NCI-H2196 treated with DMSO at 0.1 percent for 48 hours (cell line): ENCODE measurements around the gene UNK.
A peak's percentile ranks its signal among the peaks of the same experiment; 100 is the strongest.
"Not testable (repeated sequence)": the region's sequence is repeated elsewhere in the genome, so short reads cannot be mapped to it uniquely, and the experiment has no call there.

Experiments used
- DNase-seq: peaks from one replicate; lab custom pipeline; 2025; ENCODE audit not compliant: unreplicated experiment; lab: John Stamatoyannopoulos, UW

UNK gene

DNA sequence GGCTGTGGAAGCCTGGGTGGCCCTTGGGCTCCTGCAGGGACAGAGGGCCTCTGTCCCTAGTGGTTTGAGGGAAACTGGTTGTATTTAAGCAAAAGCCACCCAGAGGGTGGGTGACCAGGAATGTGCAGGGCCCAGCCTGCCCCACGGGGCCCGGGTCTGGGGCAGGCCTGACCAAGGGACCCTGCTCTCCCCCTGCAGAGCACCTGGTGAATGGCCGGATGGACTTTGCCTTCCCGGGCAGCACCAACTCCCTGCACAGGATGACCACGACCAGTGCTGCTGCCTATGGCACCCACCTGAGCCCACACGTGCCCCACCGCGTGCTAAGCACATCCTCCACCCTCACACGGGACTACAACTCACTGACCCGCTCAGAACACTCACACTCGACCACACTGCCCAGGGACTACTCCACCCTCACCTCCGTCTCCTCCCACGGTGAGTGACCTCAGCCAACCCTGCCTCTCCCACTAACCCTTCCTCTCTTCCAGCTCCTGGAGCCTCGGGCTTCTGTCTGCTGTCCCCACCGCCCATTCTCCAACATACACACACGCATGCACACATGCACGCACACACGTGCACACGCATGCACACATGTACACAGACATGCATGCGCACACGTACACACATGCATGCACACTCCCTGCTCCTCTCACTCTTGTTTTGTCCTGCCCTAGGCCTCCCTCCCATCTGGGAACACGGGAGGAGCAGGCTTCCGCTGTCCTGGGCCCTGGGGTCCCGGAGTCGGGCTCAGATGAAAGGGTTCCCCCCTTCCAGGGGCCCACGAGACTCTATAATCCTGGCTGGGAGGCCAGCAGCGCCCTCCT lies 30.0 kb upstream of the UNK start:
- no peak for DNase-seq

DNA sequence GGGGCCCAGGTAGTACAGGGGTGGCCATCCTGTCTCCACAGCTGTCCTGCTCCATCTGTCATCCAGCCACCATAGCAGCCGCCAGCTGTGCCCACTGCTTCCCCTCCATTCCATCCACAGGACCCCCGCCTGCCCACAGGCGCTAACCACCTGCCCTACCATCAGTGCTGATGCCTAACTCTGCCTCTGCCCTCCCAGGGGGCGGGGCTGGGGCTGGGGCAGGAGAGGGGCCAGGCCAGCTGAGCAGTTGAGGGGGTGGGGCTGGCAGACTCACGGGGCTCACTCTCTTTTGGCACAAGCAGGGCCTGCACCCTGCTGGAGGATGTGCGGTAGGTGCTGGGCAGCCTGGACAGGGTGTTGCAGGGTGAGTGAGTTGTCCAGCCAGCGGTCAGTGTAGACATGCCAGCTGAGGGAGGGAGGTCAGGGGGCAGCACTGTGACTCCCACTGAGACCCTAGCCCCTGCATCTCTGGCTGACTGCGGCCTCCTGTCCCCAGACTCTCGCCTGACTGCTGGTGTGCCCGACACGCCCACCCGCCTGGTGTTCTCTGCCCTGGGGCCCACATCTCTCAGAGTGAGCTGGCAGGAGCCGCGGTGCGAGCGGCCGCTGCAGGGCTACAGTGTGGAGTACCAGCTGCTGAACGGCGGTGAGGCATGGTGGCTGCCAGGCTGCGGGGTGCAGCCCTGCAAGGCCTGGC lies 29.3 kb upstream of the UNK start:
- DNase-seq: no peak

DNA sequence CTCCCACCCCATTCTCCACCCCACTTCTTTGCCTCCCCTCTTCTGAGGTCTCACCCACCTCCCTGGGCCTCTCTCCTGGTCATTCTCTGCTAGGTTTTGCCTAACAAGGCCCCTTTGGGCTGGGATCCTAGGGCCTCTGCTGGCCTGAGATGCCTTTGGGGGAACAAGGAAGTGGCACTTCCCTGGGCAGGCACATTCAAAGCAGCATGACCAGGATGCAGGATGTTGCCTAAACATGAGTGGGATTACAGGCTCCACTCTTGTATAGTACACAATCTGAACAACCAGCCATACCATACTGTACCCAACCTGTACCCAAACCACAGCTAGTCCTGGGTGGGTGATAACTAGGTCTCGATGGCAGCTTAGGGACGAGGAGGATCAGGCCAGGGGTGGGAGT lies 28.6 kb upstream of the UNK start:
- DNase-seq: no peak

DNA sequence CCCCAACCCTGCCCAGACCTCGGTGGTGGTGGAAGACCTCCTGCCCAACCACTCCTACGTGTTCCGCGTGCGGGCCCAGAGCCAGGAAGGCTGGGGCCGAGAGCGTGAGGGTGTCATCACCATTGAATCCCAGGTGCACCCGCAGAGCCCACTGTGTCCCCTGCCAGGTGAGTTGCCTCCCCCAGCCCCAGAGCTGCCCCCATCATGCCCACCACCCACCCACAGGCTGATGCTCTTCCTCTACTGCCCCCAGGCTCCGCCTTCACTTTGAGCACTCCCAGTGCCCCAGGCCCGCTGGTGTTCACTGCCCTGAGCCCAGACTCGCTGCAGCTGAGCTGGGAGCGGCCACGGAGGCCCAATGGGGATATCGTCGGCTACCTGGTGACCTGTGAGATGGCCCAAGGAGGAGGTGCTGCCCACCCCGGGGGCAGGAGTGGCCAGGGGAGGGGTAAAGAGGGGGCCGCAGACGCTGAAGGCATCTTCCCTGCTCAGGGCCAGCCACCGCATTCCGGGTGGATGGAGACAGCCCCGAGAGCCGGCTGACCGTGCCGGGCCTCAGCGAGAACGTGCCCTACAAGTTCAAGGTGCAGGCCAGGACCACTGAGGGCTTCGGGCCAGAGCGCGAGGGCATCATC lies 28.0 kb upstream of the UNK start:
- DNase-seq: no peak

DNA sequence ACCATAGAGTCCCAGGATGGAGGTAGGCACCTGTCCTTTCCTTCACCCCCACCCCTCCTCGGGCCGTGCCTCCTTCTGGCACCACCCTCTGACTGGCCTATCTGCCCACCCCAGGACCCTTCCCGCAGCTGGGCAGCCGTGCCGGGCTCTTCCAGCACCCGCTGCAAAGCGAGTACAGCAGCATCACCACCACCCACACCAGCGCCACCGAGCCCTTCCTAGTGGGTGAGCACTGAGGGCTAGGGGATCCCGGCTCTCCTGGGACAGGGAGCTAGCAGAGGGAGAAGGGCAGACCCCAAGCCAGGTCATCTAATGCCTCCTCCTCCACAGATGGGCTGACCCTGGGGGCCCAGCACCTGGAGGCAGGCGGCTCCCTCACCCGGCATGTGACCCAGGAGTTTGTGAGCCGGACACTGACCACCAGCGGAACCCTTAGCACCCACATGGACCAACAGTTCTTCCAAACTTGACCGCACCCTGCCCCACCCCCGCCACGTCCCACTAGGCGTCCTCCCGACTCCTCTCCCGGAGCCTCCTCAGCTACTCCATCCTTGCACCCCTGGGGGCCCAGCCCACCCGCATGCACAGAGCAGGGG lies 27.4 kb upstream of the UNK start:
- no peak for DNase-seq

DNA sequence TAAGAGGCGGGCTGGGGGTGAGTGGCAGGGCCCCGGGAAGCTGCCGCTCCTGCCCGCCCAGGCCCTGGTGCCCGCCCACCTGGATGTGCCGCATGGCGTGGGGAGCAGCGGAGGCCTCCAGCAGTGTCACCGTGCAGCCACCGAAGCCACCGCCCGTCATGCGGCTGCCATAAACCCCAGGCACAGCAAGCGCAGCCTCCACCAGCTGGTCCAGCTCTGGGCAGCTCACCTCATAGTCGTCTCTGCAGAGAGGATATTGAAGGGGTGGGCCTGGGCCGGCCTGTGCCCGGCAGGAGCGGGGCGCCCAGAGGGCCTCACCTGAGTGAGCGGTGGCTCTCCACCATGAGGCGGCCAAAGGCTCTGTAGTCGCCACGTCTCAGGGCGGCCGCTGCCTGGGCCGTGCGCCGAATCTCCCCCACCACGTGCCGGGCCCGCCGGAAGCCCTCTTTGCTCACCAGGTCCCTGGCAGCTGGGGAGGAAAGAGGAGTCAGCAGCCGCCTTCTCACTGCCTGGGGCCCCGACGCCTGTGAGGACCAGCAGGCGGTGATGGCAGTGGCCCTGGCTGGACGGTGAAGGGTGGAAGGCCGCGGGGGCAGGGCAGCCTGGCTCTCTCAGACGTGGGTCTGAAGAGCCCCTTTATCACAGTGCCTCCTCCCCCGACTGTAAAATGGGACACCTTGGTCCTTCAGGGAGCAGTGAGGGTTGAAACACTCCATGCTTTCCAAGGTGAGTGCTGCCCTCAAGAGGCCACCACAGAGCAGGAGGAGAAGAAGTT lies 26.3 kb upstream of the UNK start:
- no peak for DNase-seq

DNA sequence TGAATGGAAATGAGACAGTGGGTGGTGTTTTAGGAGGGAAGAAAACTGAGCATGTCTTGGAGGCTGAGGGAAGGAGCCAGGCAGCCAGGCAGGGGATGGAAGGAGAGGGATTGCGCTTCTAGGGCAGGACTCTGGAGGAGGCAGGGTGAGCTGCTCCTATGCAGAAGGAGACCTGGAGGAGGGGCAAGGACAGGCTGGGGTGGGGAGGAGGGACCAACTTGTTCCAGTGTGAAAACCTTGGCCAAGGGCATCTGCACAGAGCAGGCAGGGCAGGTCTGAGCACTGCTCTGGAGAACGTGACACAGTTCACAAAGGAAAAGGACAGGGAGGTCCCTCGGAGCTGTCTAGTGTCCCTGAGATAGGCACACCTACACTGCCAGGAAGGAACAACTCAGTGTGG lies 25.1 kb upstream of the UNK start:
- DNase-seq: no peak

DNA sequence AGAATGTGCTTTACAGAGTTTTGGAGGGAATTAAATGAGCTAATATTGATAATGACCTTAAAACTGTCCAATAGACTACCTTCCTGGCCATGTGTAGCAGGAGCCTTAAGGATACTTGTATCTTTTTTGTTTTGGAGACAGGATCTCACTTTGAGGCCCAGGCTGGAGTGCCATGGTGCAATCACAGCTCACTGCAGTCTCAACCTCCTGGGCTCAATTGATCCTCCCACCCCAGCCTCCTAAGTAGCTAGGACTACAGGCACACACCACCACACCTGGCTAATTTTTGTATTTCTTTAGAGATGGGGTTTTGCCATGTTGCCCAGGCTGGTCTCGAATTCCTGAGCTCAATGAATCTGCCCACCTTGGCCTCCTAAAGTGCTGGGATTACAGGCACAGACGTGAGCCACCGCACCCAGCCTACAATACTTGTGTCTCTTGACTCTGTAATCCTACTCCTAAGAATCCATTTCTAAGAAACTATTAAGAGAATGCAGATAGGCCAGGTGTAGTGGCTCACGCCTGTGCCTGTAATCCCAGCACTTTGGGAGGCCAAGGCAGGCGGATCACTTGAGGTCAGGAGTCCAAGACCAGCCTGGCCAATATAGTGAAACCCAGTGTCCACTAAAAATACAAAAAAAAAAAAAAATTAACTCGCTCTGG lies 24.5 kb upstream of the UNK start:
- not testable (repeated sequence) for DNase-seq

DNA sequence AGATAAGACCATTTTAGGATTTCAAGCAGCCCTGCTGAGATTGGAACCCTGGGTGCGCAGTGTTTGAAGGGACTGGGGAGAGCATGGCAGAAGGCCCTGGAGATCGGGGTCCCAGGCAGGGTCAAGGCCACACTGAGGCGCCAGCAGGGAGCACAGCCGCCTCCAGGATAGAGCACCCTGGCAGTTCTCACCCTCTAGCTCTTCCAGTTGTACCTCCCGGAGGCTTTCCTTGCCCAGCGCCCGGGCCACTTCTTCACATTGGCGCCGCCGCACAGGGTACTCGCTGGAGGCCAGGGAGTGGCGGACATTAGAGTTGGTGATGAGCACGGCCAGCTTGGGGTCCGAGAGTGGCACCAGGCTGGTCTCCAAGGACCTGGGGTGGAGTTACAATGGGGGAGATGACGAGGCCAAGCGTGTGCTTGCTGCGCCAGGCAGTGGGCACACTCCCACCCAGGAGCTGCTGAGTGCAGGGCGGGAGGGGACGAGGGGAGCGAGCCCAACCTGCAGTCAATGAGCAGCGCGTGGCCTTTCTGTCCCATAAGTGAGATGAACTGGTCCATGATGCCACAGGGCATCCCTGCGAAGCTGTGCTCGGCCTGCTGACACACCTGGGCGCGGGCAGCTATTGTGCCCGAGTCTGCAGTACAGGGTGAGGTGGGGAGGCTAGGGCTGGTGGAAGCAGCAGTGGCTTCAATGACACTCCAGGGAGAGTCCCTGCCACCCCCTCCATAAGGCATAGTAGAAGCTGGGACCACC lies 21.9 kb upstream of the UNK start:
- DNase-seq: no peak

DNA sequence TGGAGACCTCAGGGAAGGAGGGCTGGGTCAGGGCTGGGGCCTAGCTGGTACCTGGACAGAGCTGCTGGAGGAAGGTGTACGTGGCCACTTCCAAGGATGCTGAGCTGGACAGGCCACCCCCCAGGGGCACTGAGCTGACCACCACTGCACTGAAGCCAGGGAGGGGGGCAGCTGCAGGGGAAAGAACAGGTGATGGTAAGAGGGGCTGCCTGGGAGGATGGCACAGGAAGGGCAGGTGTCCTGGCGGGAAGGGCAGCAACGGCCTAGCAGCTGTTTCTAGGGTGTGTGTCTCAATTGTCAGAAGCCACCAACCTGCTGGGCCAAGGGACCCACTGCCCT lies 21.4 kb upstream of the UNK start:
- no peak for DNase-seq

DNA sequence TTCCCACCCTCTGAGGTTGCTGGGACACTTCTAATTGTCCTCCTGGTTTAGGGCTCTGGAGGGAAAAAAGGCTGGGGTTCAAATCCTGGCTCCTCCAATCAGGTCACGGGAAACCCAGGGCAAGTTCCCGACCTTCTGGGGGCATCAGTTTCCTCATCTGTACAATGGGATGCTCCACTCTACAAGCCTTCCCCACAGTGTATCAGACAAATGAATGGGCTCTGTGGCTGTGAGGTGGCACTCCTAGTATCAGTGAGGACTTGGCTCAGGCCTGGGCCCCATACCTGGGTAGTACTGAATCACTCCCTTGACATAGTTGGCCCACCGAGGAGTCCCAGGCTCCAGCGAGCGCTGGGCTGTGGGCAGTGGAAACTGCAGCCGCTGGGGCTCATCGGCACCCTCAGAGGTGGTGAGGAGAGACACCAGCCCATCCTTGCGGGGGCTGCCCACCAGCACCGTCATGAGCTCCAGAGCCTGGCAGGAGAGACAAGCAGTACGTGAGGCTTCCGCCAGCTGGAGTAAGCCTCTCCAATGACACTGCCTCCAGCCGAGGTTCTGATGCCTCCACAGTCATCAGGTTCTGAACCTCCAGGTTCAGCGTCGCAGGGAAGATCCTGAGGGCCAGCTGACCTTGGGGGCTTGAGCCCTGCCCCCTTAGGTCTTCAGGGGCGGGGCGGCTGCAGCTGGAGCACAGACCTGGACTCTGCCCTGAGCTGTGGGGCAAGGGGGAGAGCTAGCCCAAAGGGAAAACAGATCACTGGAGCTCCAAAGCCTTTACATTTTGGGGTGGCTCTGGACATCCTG lies 20.8 kb upstream of the UNK start:
- DNase-seq: no peak

DNA sequence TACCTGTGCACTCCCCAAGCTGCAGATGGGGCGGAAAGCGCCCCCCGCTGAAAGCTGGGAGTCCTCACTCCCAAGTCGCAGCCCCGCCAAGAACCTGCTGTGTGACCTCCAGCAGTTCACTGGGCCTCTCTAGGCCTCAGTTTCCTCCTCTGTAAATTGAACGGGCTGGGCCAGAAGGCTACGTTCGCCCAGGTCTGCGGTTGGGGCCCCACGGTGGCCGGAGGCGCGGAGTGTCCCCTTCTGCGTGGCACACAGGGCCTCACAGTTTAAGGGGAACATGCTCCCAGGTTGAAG lies 20.2 kb upstream of the UNK start:
- no peak for DNase-seq

DNA sequence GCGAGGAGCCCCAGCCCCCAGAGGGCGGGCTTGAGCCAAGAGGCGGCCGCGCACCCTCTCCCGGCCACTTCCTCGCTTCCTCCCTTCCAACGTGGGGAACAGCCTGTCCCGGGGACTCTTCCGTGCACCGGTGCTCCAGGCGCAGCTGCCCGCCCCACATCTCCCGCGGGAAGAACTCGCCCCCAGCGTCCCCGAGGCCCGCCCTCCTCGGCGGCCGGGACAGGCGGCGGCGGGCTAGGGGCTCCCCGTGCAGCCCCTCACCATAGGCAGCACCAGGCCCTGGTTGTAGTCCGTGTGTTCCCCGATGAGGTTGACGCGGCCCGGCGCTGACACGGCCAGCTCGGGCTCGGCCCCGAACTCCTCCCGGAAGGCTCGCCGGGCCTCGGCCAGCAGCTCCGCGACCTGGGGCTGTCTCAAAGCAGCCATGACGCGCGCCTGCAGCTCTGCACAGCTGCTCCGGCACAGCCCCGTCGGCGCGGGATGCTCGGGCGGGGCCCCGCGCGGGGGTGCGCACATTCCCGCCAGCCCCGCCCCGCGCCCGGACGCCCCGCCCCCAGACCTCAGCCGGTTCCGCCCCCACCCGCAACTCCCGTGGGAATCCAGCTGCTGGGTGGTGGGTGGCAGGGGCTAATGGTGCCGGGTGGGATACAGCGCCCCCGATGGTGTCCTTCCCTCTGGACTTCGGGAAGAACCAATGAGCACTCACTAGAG lies 19.7 kb upstream of the UNK start, which contains the start of gene GALK1:
TSS of gene GALK1 (minus strand) at position 482 of the 711 bp plus-strand sequence. CDS start at position 426, 56 bp downstream.
- DNase-seq: peak; percentile 53

DNA sequence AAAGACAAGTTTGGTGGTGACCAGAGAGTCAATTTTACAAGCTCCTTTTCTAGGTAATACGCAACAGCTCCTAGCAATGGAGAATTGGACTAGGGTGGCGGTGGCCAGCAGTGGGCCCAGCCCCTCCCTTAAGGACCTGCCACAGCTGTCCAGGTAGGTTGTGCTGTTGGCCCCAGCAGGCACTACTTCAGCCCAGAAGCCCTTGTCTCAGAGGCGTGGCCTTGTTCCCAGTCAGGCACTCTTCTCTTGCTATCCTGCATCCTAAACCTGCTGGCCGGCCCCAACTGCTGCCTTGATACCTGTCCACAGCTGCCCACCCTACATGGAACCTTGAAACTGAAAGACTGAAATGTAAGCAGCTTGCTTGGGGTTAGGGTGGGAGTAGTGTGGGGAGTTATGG lies 18.6 kb upstream of the UNK start:
- no peak for DNase-seq

DNA sequence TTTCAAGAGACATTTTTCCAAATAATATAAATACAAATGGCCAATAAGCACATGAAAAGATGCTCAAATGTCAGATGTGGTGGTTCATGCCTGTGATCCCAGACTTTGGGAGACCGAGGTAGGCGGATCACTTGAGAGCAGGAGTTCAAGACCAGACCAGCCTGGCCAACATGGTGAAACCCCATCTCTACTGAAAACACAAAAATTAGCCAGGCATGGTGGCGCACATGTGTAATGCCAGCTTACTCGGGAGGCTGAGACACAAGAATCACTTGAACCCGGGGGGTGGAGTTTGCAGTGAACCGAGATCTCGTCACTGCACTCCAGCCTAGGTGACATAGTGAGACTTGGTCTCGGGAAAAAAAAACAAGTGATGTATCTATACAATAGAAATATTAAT lies 16.7 kb upstream of the UNK start:
- no peak for DNase-seq

DNA sequence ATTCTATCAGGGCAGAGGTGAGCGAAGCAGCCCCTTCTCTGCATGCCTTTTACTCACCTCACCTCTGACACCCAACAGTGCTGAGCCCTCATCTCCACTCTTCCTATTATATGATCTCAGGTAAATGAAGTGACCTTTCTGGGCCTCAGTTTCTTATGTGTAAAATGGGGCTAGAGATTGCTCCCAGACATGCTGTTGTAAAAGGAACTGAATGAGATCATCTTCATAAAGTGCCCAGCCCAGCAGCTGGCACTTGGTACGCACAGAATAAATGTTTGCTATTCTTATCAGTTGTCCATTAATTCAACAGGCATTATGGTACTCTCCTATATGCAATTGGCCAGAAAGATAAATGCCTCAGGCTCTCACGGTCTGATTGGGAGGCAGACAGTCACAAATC lies 15.1 kb upstream of the UNK start:
- DNase-seq: peak; percentile 75

DNA sequence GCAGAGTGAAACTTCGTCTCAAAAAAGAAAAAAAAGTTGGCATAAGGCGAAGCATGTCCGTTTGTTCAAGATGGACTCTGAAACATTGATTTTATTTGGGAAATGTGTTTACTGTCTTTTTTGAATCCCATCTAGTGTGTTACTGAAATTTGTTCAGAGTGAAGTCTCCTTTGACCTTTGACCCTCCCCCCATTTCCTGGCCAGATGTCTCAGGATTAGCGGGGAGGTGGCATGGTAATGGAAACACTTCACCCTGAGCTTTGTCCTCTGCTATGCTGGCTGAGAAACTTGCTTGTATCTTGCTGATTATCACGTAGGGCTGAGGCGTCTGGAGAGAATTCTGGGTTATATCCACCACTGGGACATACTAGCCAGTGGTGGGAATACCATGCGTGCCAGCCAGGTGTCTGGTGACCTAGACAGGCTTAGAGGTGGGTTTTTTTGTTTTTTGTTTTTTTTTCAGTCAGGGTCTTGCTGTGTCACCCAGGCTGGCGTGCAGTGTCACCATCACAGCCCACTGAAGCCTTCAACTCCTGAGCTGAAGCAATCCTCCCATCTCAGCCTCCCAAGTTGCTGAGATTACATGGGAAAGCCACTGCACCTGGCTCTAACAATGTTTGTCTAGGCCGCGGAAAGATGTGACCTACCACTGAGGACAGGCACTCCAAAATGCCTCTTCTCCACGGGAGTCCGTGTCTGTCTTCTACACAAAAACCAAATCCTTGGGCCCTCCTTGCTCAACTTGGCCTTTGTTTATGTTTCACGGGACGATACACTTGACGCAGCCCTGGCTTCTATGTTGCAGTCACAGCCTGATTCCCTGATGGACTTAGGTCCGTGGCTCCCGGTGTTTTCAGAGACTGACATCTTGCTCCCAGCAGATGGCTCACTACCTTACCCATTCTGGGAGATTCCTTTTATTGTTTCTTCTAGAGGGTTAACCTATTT lies 13.0 kb upstream of the UNK start:
- no peak for DNase-seq
